22Rv1 (cell line): Measurements from ENCODE around the gene PIGX.
A peak's percentile ranks its signal among the peaks of the same experiment; 100 is the strongest.
"Not testable (repeated sequence)": the region's sequence is repeated elsewhere in the genome, so short reads cannot be mapped to it uniquely, and the experiment has no call there.

ENCODE experiments used
- H3K27ac ChIP-seq: fragments of 450-650 bp; 2 replicates; pipeline ENCODE4 v1.5.1; 2017
- CTCF ChIP-seq: fragments of 450-650 bp; IDR thresholded peaks from 2 replicates; pipeline ENCODE4 v1.5.1; 2017; ENCODE audit warnings: mild to moderate bottlenecking
- ZFX ChIP-seq: fragments of 450-650 bp; IDR thresholded peaks from 2 replicates; pipeline ENCODE4 v1.6.1; 2017; ENCODE audit warnings: antibody characterized with exemption, borderline replicate concordance

Gene PIGX

GRCh38 chr3:196735751-196736150, 23.6 kb downstream of the PIGX start:
- H3K27ac ChIP-seq, result no peak overlapping the region
- TF ChIP-seq CTCF, result no peak

- H3K27ac ChIP-seq, result no peak overlapping the region
- TF ChIP-seq CTCF (no peak), ZFX (no peak)
Measured at GRCh38 chr3:196736670-196737374, 24.6 kb downstream of the PIGX start.

GRCh38 chr3:196737655-196738054, 25.5 kb downstream of the PIGX start:
- no peak overlapping the region for H3K27ac ChIP-seq
- no peak for TF ChIP-seq ZFX
- no peak for TF ChIP-seq CTCF

- TF ChIP-seq CTCF, result no peak
- TF ChIP-seq ZFX, result no peak
- peak within 1 kb of the TSS; percentile 97 for H3K27ac ChIP-seq
Measured at GRCh38 chr3:196739671-196740480, 27.7 kb downstream of the PIGX start, which contains the start of gene PAK2. Gene PAK2, plus strand, starts transcription at chr3:196739857. Its CDS starts 42,790 bp downstream, at chr3:196782647.

GRCh38 chr3:196740481-196741248, 28.5 kb downstream of the PIGX start:
- no peak for TF ChIP-seq CTCF
- TF ChIP-seq ZFX, result no peak
- H3K27ac ChIP-seq, result peak overlapping the region; percentile 97

GRCh38 chr3:196741249-196741889, 29.2 kb downstream of the PIGX start:
- peak overlapping the region; percentile 97 for H3K27ac ChIP-seq
- TF ChIP-seq CTCF (no peak), ZFX (no peak)

GRCh38 chr3:196743569-196743968, 31.4 kb downstream of the PIGX start:
- not testable (repeated sequence) for H3K27ac ChIP-seq
